Measurements from ENCODE around the gene GPSM1. TPM values are rescaled to one million over a fixed set of nuclear protein-coding genes. Genes with fewer than 3 reads are reported as not detected.
"Not testable (repeated sequence)": the region's sequence is repeated elsewhere in the genome, so short reads cannot be mapped to it uniquely, and the experiment has no call there.

Gene GPSM1
- polyA plus RNA-seq, 12 donors = 14.2 to 45.9 (median 20.8) TPM; not detected in 1

DNA sequence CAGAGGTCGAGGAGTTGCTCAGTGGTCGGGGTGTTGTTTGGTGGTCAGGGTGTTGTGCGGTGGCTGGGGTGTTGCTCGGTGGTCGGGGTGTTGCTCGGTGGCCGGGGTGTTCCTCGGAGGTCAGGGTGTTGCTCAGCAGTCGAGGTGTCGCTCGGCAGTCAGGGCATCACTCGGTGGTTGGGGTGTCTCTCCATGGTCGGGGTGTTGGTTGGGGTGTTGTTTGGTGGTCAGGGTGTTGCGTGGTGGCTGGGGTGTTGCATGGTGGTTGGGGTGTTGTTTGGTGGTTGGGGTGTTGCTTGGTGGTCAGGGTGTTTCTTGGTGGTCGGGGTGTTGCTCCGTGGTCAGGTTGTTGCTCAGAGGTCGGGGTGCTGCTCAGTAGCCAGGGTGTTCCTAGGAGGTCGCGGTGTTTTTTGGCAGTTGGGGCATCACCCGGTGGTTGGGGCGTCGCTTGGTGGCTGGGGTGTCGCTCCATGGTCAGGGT lies 11.0 kb upstream of the GPSM1 start:
- DNase-seq = no peak

GRCh38 chr9:136316896-136317676 lies 10.3 kb upstream of the GPSM1 start:
- no peak for DNase-seq

DNA sequence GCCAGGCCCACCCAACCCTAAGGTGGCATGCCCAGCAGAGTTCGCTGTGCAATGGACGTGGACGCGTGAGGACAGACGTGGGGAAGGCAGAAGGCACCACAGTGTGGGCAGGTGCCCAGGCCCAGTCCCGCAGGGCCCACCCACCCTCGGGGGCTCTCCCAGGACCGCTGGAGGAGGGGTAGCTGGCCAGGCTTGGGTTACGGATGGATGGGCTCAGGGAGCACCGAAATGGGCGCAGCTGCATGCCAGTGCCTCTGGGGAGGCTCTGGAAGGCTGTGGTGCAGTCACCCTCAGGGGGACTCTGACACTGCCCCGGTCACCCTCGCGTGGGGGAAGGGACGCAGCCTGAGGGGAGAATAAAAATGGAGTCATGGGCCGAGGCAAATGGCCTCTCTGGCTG lies 9.6 kb upstream of the GPSM1 start:
- DNase-seq = no peak

DNA sequence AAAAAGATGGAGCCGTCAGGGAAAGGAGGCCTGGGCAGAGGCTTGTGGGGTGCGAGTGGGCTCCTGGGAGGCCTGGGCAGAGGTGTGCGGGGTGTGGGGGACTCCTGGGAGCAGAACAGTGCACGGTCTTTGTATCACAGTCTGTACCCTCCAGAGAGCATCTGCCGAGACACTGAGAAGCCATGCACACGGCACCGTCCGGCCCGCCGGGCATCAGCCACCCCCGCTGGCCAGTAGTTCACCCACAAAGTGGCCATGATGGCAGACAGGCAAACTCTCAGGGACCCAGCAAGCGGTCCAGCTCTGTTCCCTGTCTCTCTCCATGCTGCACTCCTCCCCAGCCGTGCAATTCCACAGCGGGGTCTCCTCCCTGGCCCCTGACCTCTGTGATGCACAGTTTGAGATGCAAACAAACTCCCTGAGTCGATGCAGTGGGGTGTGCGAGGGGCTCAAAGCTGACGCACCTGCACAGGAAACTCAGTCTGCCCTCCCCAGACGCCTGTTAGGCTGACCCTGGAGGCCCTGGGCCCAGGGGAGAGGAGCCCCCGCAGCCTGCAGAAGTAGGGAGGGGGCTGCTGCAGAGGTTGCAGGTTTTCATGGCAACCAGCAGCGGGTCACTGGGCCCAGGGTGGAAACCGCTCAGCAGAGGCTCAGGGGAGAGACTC lies 9.1 kb upstream of the GPSM1 start:
- DNase-seq = no peak

GRCh38 chr9:136318776-136319241 lies 8.5 kb upstream of the GPSM1 start:
- DNase-seq = no peak

GRCh38 chr9:136319244-136319643 lies 8.1 kb upstream of the GPSM1 start:
- not testable (repeated sequence) for DNase-seq

- not testable (repeated sequence) for DNase-seq
These were observed 7.4 kb upstream of the GPSM1 start for GRCh38 chr9:136319955-136320354.

DNA sequence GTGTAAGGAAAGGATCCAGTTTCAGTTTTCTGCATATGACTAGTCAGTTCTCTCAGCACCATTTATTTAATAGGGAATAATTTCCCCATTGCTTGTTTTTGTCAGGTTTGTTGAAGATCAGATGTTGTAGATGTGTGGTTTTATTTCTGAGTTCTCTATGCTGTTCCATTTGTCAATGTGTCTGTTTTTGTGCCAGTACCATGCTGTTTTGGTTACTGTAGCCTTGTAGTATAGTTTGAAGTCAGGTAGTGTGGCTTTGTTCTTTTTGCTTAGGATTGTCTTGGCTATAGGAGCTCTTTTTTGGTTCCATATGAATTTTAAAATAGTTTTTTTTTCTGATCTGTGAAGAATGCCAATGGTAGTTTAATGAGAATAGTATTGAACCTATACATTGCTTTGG lies 6.4 kb upstream of the GPSM1 start:
- not testable (repeated sequence) for DNase-seq

GRCh38 chr9:136321561-136321960 lies 5.8 kb upstream of the GPSM1 start:
- DNase-seq = no peak

DNA sequence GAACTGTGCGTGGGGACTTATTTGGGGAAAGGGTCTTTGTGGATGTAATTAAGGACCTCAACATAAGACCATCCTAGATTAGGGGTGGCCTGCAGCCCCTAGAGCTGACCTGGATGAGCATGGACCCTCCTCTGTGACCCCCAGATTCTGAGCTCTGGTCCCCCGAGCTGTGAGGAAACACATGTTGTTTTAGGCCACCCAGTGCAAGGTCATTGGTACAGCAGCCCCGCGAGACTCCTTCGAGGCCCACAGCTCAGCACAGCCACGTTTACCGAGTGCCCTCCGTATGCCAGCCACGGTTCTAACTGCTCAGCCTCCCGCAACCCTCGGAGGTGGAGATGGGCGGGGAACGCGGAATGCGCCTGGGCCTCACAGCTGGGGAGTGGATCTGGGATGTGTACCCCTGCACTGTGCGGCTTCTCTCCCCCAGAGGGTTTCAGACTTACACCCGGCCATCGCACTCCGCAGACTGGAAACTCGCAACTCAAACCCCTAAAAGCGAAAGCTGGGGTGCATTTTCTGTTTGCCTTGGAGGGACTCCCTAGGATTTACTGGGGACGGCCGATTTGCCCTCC lies 4.5 kb upstream of the GPSM1 start:
- DNase-seq = no peak

GRCh38 chr9:136323371-136323789 lies 4.0 kb upstream of the GPSM1 start:
- DNase-seq = no peak

- DNase-seq = no peak
These were observed 2.6 kb upstream of the GPSM1 start for GRCh38 chr9:136324501-136325300.

GRCh38 chr9:136325358-136325757 lies 2.0 kb upstream of the GPSM1 start:
- DNase-seq = no peak

- no peak for DNase-seq
These were observed 1.1 kb upstream of the GPSM1 start for GRCh38 chr9:136326061-136326760.

DNA sequence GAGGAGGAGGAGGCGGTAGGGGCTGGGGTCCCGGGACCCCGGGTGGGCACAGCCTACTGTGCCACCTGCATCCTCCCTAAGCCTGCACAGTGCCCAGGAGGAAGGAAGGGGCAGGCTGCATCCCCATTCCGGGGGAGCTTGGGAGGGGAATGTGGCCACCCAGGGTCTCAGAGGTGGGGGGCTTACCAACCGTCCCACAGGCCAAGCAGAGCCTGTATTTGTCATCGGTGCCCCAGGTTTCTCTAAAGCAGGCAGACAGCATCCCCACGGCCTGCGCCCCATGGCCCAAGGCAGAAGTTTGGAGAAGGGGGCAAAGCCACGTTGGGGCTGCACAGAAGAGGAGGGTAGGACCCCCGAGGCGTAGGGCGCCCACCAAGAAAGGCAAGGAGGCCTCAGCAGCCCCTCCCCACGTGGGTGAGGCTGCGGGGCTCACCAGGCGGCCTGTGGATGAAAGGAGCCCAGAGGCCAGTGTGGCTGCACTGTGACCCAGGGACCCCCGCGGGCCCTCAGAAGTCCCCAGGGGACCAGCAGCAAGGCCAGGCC lies 507 bp upstream of the GPSM1 start:
- no peak for DNase-seq

- no peak for DNase-seq
These were observed 777 bp downstream of the GPSM1 start for GRCh38 chr9:136328011-136328621.

GRCh38 chr9:136328622-136329041 lies 1.3 kb downstream of the GPSM1 start:
- DNase-seq = no peak

GRCh38 chr9:136329211-136329627 lies 1.9 kb downstream of the GPSM1 start:
- DNase-seq = no peak

DNA sequence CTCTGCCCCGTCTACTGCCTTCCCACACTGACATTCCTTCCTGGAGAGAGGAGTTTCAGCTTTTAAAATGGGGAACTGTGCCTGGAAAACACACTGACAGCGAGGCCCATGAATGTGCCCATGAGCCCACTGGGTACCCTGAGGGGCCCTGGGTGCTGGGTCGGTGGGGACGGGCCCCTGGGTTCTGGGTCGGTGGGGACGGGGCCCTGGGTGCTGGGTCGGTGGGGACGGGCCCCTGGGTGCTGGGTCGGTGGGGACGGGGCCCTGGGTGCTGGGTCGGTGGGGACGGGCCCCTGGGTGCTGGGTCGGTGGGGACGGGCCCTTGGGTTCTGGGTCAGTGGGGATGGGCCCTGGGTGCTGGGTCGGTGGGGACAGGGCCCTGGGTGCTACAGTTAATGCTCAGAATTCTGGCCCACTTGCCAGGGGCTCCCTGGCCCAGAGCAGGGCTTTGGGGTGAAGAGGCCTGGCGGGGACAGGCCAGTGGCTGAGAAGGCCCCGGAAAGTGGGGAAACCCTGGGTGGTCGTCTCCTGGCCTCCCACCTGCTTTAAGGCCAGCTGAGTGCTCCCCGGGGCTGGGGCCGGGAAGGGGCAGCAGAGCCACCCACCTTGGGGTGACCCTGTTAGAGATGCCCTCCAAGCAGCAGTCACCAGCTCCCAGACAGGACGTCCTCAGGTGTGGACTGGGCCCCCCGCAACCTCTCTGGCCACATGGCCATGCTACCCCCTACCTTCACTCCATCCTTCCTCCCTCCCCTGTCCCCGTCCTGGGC lies 2.5 kb downstream of the GPSM1 start:
- no peak for DNase-seq
